ENCODE measurements around the gene IDH3A. TPM values are rescaled to one million over a fixed set of nuclear protein-coding genes. Genes with fewer than 3 reads are reported as not detected.

IDH3A gene
- total and polyA plus RNA-seq, 8 donors, result 35.8 to 81.1 (median 49.6) TPM

DNA sequence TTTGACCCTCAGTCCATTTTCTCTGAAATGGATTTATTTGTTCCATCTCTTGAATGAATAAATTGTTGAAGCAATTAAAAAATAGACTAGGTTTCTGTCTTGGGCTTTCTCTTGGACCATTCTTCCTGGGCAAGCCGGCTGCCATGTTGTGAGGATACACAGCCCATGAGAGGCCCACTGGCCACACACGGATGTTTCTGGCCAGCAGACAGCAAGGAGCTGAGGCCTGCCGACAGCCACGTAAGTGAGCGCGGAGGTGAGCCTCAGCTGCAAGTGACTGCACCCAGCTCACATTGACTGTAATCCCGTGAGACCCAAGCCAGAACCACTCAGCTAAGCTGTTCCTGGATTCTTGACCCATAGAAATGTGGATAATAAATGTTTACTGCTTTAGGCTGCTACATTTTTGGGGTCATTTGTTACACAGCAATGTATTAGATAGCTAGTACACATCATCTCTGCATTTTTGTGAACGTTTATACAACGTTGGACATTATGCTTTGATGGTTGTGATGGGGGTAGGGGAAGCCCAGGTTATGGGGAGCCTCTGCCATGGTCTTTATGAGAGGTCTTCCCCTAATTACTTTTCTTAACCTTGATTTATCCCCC lies 22.8 kb downstream of the IDH3A start:
- H3K27me3 ChIP-seq, result no peaks in the 10 kb centered on the region
- no peak overlapping the region for H3K4me3 ChIP-seq
- no peaks in the 10 kb centered on the region for H3K9me3 ChIP-seq
- H3K36me3 ChIP-seq, result peaks cover 0 to 59% of the 10 kb centered on the region in 2 donors
- TF ChIP-seq, protein P1, sequence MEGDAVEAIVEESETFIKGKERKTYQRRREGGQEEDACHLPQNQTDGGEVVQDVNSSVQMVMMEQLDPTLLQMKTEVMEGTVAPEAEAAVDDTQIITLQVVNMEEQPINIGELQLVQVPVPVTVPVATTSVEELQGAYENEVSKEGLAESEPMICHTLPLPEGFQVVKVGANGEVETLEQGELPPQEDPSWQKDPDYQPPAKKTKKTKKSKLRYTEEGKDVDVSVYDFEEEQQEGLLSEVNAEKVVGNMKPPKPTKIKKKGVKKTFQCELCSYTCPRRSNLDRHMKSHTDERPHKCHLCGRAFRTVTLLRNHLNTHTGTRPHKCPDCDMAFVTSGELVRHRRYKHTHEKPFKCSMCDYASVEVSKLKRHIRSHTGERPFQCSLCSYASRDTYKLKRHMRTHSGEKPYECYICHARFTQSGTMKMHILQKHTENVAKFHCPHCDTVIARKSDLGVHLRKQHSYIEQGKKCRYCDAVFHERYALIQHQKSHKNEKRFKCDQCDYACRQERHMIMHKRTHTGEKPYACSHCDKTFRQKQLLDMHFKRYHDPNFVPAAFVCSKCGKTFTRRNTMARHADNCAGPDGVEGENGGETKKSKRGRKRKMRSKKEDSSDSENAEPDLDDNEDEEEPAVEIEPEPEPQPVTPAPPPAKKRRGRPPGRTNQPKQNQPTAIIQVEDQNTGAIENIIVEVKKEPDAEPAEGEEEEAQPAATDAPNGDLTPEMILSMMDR (IDR thresholded peaks at IDR 0.05), result no peak
- DNase-seq, result no peak
- no peak for ATAC-seq
- intact Hi-C loops (cut with DNase I), result no loop called here
- no peak overlapping the region for H3K27ac ChIP-seq
- H3K4me1 ChIP-seq, result peaks cover 0 to 3% of the 10 kb centered on the region in 2 donors

DNA sequence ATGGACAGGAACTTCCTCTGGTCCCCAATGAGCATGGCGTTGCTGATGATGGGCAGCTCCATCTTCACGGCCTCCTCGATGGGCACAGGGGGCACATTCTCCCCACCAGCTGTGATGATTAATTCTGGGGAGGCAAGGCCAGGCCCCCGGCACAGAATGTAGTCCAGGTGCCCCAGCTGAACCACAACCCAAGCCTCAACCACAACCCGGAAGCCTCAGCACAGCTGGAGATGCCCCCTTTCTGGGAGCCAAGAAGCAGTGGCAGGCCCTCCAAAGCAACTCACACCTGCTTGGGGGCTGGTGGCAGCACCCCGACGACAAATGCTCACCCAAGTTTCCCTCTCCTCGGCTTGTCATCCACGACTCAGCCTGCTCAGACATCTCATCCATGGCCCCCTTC lies 25.2 kb downstream of the IDH3A start:
- intact Hi-C loops (cut with DNase I), result no loop called here
- TF ChIP-seq, protein P1 (IDR thresholded peaks at IDR 0.05), result no peak
- H3K4me1 ChIP-seq, result peaks cover 0 to 3% of the 10 kb centered on the region in 2 donors
- H3K4me3 ChIP-seq, result no peak overlapping the region
- no peak for DNase-seq
- H3K27me3 ChIP-seq, result peaks cover 0 to 4% of the 10 kb centered on the region in 2 donors
- no peak overlapping the region for H3K27ac ChIP-seq
- peaks cover 0 to 35% of the 10 kb centered on the region in 2 donors for H3K36me3 ChIP-seq
- no peak for ATAC-seq
- no peaks in the 10 kb centered on the region for H3K9me3 ChIP-seq

DNA sequence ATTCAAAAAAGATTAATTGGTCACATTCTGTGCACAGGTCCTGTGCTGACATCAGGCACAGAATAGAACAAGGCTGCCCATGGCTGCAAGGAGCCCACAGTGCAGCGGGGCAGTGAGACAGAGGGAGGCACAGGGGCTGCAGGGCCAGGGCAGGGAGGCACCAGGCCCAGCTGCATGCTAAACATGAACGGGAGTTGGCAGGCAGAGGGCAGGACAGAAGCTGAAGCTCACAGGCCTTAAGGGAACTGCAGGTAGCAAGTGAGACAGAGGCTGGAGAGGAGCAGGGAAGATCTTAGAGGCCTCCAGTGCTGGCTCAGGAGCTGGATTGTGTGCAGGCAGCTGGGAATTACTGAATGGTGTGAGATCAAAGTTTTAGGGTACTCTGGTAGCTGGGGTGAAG lies 26.2 kb downstream of the IDH3A start:
- Histone ChIP-seq H3K4me1 (peaks cover 0 to 3% of the 10 kb centered on the region in 2 donors), H3K27me3 (peaks cover 0 to 4% of the 10 kb centered on the region in 2 donors), H3K27ac (no peak overlapping the region), H3K4me3 (no peak overlapping the region), H3K9me3 (no peaks in the 10 kb centered on the region), H3K36me3 (peaks cover 0 to 25% of the 10 kb centered on the region in 2 donors)
- DNase-seq (no peak), ATAC-seq (no peak)
- intact Hi-C loops (cut with DNase I), result no loop called here
- TF ChIP-seq, protein P1 (IDR thresholded peaks at IDR 0.05), result no peak

DNA sequence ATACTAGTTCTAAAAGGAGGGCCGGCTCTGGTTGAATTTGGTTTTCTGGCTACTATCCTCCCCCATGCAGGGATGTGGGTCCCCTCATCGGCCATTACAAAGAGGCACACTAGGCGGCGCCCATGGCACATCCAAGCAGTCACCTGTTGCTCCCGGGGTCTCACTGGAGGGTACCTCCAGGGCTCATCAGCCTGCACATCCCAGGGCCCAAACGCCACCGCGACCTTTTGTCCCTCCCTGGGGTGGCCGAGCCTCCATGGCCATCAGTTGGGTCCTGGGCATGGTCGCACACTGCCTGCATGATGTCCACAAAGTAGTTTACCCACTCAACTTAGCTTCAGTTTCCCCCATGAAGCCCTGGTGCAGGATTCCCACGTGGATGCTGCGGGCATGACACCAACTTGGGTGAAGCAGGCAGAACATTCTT lies 28.3 kb downstream of the IDH3A start:
- Histone ChIP-seq H3K4me3 (no peak overlapping the region), H3K9me3 (no peaks in the 10 kb centered on the region), H3K4me1 (peaks cover 0 to 3% of the 10 kb centered on the region in 2 donors), H3K36me3 (peaks cover 0 to 4% of the 10 kb centered on the region in 2 donors), H3K27me3 (peaks cover 0 to 4% of the 10 kb centered on the region in 2 donors), H3K27ac (no peak overlapping the region)
- TF ChIP-seq, protein P1 (IDR thresholded peaks at IDR 0.05), result peak; percentile 22 to 49
- ATAC-seq (peak; percentile 60), DNase-seq (peak in 1 of 4 donors; percentile 16)
- intact Hi-C loops (cut with DNase I), result no loop called here

DNA sequence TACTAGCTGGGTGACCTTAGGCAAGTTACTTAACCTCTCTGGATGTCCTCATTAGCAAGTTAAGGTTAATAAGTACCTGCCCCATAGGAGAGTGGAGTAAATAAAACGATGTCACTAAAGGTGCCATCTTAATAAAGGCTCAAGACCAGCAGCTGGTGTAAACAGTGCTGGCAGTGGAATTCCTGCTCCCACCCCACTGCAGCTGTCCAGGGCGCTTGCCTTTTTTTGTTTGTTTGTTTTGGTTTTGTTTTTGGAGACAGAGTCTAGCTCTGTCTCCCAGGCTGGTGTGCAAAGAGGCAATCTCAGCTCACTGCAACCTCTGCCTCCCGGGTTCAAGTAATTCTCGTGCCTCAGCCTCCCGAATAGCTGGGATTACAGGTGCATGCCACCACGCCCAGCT lies 28.9 kb downstream of the IDH3A start:
- no peaks in the 10 kb centered on the region for H3K36me3 ChIP-seq
- H3K27ac ChIP-seq, result no peak overlapping the region
- intact Hi-C loops (cut with DNase I), result no loop called here
- H3K9me3 ChIP-seq, result no peaks in the 10 kb centered on the region
- ATAC-seq (no peak), DNase-seq (no peak)
- TF ChIP-seq, protein P1 (IDR thresholded peaks at IDR 0.05), result no peak
- no peaks in the 10 kb centered on the region for H3K4me1 ChIP-seq
- H3K4me3 ChIP-seq, result no peak overlapping the region
- peaks cover 0 to 4% of the 10 kb centered on the region in 2 donors for H3K27me3 ChIP-seq
